Testis (tissue), 2 donors: Measurements from ENCODE around the gene UGT1A4.

Experiments
- POLR2A ChIP-seq: fragments of 450-650 bp; IDR thresholded peaks from one replicate; pipeline ENCODE4 v1.6.1; 2017; ENCODE audit warnings: antibody characterized with exemption, mild to moderate bottlenecking, moderate library complexity
- TF ChIP-seq, protein P1 (sequence below), 3 experiments: fragments of 450-650 bp in 2 of 3; fragments of 200-600 bp in 1 of 3; sonication (generic) in 1 of 3; IDR thresholded peaks; one replicate each; pipeline ENCODE4 v1.5.1; 2016 to 2019; ENCODE audit warnings: antibody characterized with exemption in 3 of 3, mild to moderate bottlenecking in 2 of 3, moderate library complexity in 1 of 3

DNA sequence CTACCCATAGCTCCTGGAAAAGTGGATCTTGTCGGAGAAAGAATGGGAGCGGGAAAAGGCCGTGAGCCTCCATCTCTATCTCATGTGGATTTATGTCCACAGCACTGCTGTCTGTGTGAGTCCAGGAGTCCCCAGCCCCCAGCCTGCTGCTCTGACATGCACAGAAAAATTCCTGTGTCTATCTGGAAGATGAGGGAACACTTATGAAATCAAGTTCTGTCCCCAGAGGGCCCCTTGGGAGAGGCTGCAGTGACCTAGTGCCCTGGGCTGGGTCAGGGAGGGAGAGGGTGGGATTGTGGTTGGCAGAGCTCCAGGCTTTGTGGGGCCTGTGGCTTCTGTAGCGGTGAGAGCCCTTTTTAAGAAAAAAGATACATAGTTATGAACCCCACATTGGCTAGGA, 98.2 kb downstream of the UGT1A4 start:
- TF ChIP-seq, protein P1, sequence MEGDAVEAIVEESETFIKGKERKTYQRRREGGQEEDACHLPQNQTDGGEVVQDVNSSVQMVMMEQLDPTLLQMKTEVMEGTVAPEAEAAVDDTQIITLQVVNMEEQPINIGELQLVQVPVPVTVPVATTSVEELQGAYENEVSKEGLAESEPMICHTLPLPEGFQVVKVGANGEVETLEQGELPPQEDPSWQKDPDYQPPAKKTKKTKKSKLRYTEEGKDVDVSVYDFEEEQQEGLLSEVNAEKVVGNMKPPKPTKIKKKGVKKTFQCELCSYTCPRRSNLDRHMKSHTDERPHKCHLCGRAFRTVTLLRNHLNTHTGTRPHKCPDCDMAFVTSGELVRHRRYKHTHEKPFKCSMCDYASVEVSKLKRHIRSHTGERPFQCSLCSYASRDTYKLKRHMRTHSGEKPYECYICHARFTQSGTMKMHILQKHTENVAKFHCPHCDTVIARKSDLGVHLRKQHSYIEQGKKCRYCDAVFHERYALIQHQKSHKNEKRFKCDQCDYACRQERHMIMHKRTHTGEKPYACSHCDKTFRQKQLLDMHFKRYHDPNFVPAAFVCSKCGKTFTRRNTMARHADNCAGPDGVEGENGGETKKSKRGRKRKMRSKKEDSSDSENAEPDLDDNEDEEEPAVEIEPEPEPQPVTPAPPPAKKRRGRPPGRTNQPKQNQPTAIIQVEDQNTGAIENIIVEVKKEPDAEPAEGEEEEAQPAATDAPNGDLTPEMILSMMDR (IDR thresholded peaks at IDR 0.05), result no peak
- no peak for TF ChIP-seq POLR2A
